GM19397 (cell line): Measurements from ENCODE around the gene MYH7B.

Experiments used
- ATAC-seq: cut with Tn5 transposase; IDR thresholded peaks from one replicate; pipeline ENCODE4 v1.9.1; 2021; ENCODE audit warnings: mild to moderate bottlenecking, moderate library complexity; ENCODE audit not compliant: unreplicated experiment

MYH7B gene

GRCh38 chr20:34989118-34989517, 33.5 kb downstream of the MYH7B start:
- no peak for ATAC-seq

GRCh38 chr20:34989670-34990069, 34.0 kb downstream of the MYH7B start:
- no peak for ATAC-seq

- ATAC-seq, result no peak
Observed at GRCh38 chr20:34990231-34990630, 34.6 kb downstream of the MYH7B start.

GRCh38 chr20:34990661-34991214, 35.1 kb downstream of the MYH7B start:
- no peak for ATAC-seq

GRCh38 chr20:34992751-34993417, 37.2 kb downstream of the MYH7B start:
- ATAC-seq, result no peak

- no peak for ATAC-seq
Observed at GRCh38 chr20:34993941-34994508, 38.4 kb downstream of the MYH7B start.

GRCh38 chr20:34994509-34995131, 39.0 kb downstream of the MYH7B start:
- no peak for ATAC-seq

- no peak for ATAC-seq
Observed at GRCh38 chr20:34995192-34995591, 39.5 kb downstream of the MYH7B start.

- ATAC-seq, result no peak
Observed at GRCh38 chr20:34995696-34996095, 40.0 kb downstream of the MYH7B start.

GRCh38 chr20:34996243-34997028, 40.8 kb downstream of the MYH7B start:
- ATAC-seq, result no peak

- no peak for ATAC-seq
Observed at GRCh38 chr20:34997131-34997561, 41.5 kb downstream of the MYH7B start.

GRCh38 chr20:34997774-34998173, 42.1 kb downstream of the MYH7B start:
- ATAC-seq, result no peak

GRCh38 chr20:34998331-34998950, 42.8 kb downstream of the MYH7B start:
- ATAC-seq, result no peak

GRCh38 chr20:34999021-34999451, 43.4 kb downstream of the MYH7B start:
- no peak for ATAC-seq

GRCh38 chr20:34999782-35000181, 44.1 kb downstream of the MYH7B start:
- ATAC-seq, result no peak

GRCh38 chr20:35000311-35000921, 44.7 kb downstream of the MYH7B start:
- ATAC-seq, result no peak

GRCh38 chr20:35000922-35001595, 45.4 kb downstream of the MYH7B start:
- ATAC-seq, result no peak

- ATAC-seq, result no peak
Observed at GRCh38 chr20:35001596-35002362, 46.1 kb downstream of the MYH7B start.
